OCI-LY7 (cell line): ENCODE data around the gene BOD1L1. TPM values are rescaled to one million over a fixed set of nuclear protein-coding genes. Genes with fewer than 3 reads are reported as not detected.
A peak's percentile ranks its signal among the peaks of the same experiment; 100 is the strongest.

Experiments
- BruUV-seq: library from RNA; stranded (reverse); fragments of 400-500 nt; replicated peaks from 2 replicates; lab custom pipeline; 2021; lab: Mats Ljungman, UMichigan
- CTCF ChIA-PET: fragments of 300-600 bp; sonication (Branson Sonifier 250); formaldehyde crosslinking; loops from one replicate; lab custom pipeline; 2022; ENCODE audit warnings: antibody characterized with exemption; ENCODE audit not compliant: unreplicated experiment; lab: Charles Lee
- POLR2A ChIA-PET: fragments of 300-600 bp; sonication (Branson Sonifier 250); formaldehyde crosslinking; loops from one replicate; lab custom pipeline; 2022; ENCODE audit warnings: antibody characterized with exemption; lab: Charles Lee
- DNase-seq: peaks from one replicate; pipeline ENCODE4 v3.0.0-alpha.2; 2015; ENCODE audit warnings: low spot score
- H2AFZ ChIP-seq: fragments of 200-600 bp; sonication (generic), shearing (Covaris generic); 2 replicates; pipeline ENCODE4 v1.6.1; 2014; ENCODE audit warnings: mild to moderate bottlenecking, antibody characterized with exemption, low read length, moderate library complexity
- H3K27ac ChIP-seq: fragments of 200-600 bp; sonication (generic); 2 replicates; pipeline ENCODE4 v1.5.1; 2014; ENCODE audit warnings: mixed run types, low read depth, mild to moderate bottlenecking, moderate library complexity, low read length, inconsistent platforms; ENCODE audit not compliant: poor library complexity, severe bottlenecking
- H3K36me3 ChIP-seq: fragments of 200-600 bp; sonication (generic); 2 replicates; pipeline ENCODE4 v1.6.1; 2014; ENCODE audit warnings: mild to moderate bottlenecking, antibody characterized with exemption, low read length, moderate library complexity, mixed read lengths; ENCODE audit not compliant: insufficient read depth
- H3K4me1 ChIP-seq: fragments of 200-600 bp; sonication (generic); 2 replicates; pipeline ENCODE4 v1.5.1; 2014; ENCODE audit warnings: mild to moderate bottlenecking, low read length; ENCODE audit not compliant: insufficient read depth, poor library complexity, severe bottlenecking
- H3K4me2 ChIP-seq: fragments of 200-600 bp; sonication (generic); 2 replicates; pipeline ENCODE4 v1.6.1; 2014; ENCODE audit warnings: mild to moderate bottlenecking, low read length
- H3K4me3 ChIP-seq: fragments of 200-600 bp; sonication (generic); 2 replicates; pipeline ENCODE4 v1.5.1; 2014; ENCODE audit warnings: mild to moderate bottlenecking, low read depth, low read length; ENCODE audit not compliant: poor library complexity, severe bottlenecking
- H3K79me2 ChIP-seq: fragments of 200-600 bp; sonication (generic); 2 replicates; pipeline ENCODE4 v1.6.1; 2016; ENCODE audit warnings: low read depth, mild to moderate bottlenecking, low read length, moderate library complexity, mixed read lengths; ENCODE audit not compliant: insufficient read depth
- H3K9me2 ChIP-seq: fragments of 200-600 bp; sonication (generic); 2 replicates; pipeline ENCODE4 v1.6.1; 2016; ENCODE audit warnings: mild to moderate bottlenecking, low read length, mixed read lengths; ENCODE audit not compliant: insufficient read depth
- H3K9me3 ChIP-seq: fragments of 200-600 bp; sonication (generic); 2 replicates; pipeline ENCODE4 v1.6.1; 2014; ENCODE audit warnings: mild to moderate bottlenecking, mixed run types, low read length, mixed read lengths
- H4K20me1 ChIP-seq: fragments of 200-600 bp; sonication (generic); 2 replicates; pipeline ENCODE4 v1.6.1; 2014; ENCODE audit warnings: mild to moderate bottlenecking, antibody characterized with exemption, low read length, moderate library complexity, mixed read lengths; ENCODE audit not compliant: insufficient read depth
- EZH2phosphoT487 ChIP-seq: fragments of 200-600 bp; sonication (generic); IDR thresholded peaks from 2 replicates; pipeline ENCODE4 v1.6.1; 2018; ENCODE audit warnings: low read depth, borderline replicate concordance, mild to moderate bottlenecking, mixed run types, antibody characterized with exemption, low read length, moderate library complexity, mixed read lengths
- intact Hi-C: fragments of 100-400 bp; cut with micrococcal nuclease; formaldehyde crosslinking; loops from one replicate; pipeline ENCODE4 v1.10.0; 2022; ENCODE audit not compliant: unreplicated experiment
- total RNA-seq, 2 experiments: library from RNA; depleted of rRNA in 1 of 2; stranded (reverse); fragments of >200 nt in 1 of 2; shearing (Covaris generic) in 1 of 2; gene quantifications; 2 replicates each; pipeline ENCODE4 v1.2.3, GENCODE V29; 2014 to 2022
- TF ChIP-seq, protein P1 (sequence below): fragments of 200-600 bp; sonication (generic); conservative IDR thresholded peaks from 2 replicates; pipeline ENCODE4 v1.5.1; 2014; ENCODE audit warnings: mild to moderate bottlenecking, antibody characterized with exemption, low read length, moderate library complexity, mixed read lengths

BOD1L1 gene
- total RNA-seq, 2 experiments from 2014 or later = 24.0 to 49.6 TPM

DNA sequence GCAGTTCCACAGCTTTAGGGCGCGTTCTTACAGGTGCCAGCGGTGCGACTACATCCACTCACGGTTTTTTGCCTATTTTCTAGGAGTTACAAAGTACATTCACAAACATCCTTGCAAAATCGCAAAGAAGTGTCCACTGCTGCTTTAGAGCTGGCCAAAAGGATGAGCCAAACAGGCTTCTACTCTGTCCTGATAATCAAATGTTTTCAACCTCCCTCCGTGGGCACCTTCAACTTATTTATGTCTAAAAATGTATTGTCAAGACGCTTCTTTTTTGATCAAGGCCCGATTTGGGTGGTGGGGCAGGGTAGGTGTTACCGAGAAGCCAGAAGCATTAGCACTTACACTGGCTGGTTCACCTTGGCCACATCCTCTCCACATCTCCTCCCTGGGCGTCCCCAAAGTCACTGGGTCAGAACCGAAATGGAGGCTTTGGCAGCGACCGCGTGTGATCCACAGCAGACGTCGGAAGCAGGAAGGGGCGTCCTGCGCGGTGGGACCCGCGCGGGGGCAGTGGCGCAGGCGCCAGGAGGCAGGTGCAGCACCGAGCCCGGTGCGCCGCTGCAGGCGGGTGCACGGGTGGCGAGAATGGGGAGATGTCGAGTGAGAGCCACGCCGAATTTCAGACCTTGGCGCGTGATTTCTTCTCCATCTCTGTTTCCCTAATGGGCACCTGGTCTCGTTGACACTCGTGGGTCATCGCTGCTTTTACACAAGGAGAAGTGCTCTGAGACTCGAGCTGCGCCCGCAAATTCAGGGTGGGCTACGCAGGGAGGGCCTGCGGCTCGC lies 100.1 kb downstream of the BOD1L1 start:
- no peak overlapping the region for H2AFZ ChIP-seq
- no peak overlapping the region for H3K27ac ChIP-seq
- H3K79me2 ChIP-seq = no peaks in the 10 kb centered on the region
- H3K4me1 ChIP-seq = peaks cover 13% of the 10 kb centered on the region
- H3K9me2 ChIP-seq = no peaks in the 10 kb centered on the region
- H3K4me2 ChIP-seq = 0 out of 2 replicates have a peak overlapping the region, but pooled peaks have one; percentile 53
- POLR2A ChIA-PET = interaction anchor here (0.6 to 0.8 kb wide), 2 partner anchors 10 to 188 kb away, joined by 5 to 7 read pairs; no protein-coding TSS in a partner anchor
- H3K36me3 ChIP-seq = no peaks in the 10 kb centered on the region
- no peak for TF ChIP-seq EZH2phosphoT487
- TF ChIP-seq, protein P1, sequence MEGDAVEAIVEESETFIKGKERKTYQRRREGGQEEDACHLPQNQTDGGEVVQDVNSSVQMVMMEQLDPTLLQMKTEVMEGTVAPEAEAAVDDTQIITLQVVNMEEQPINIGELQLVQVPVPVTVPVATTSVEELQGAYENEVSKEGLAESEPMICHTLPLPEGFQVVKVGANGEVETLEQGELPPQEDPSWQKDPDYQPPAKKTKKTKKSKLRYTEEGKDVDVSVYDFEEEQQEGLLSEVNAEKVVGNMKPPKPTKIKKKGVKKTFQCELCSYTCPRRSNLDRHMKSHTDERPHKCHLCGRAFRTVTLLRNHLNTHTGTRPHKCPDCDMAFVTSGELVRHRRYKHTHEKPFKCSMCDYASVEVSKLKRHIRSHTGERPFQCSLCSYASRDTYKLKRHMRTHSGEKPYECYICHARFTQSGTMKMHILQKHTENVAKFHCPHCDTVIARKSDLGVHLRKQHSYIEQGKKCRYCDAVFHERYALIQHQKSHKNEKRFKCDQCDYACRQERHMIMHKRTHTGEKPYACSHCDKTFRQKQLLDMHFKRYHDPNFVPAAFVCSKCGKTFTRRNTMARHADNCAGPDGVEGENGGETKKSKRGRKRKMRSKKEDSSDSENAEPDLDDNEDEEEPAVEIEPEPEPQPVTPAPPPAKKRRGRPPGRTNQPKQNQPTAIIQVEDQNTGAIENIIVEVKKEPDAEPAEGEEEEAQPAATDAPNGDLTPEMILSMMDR = no peak
- H4K20me1 ChIP-seq = no peaks in the 10 kb centered on the region
- BruUV-seq = no TSS peak
- H3K9me3 ChIP-seq = no peaks in the 10 kb centered on the region
- CTCF ChIA-PET = no interaction called here
- intact Hi-C loops = no loop called here
- H3K4me3 ChIP-seq = no peak overlapping the region
- no peak for DNase-seq

GRCh38 chr4:13526658-13527057 lies 100.9 kb downstream of the BOD1L1 start:
- H4K20me1 ChIP-seq = no peaks in the 10 kb centered on the region
- DNase-seq = no peak
- no peaks in the 10 kb centered on the region for H3K9me3 ChIP-seq
- no peak overlapping the region for H3K4me2 ChIP-seq
- no peaks in the 10 kb centered on the region for H3K36me3 ChIP-seq
- ChIA-PET CTCF (no interaction called here), POLR2A (interaction anchor here (2.1 kb wide), 1 partner anchor 15 kb away, joined by 5 read pairs; no protein-coding TSS in a partner anchor)
- BruUV-seq = no TSS peak
- no peak overlapping the region for H3K27ac ChIP-seq
- peaks cover 13% of the 10 kb centered on the region for H3K4me1 ChIP-seq
- H3K9me2 ChIP-seq = no peaks in the 10 kb centered on the region
- no peak overlapping the region for H3K4me3 ChIP-seq
- no peak overlapping the region for H2AFZ ChIP-seq
- no peaks in the 10 kb centered on the region for H3K79me2 ChIP-seq
- intact Hi-C loops = no loop called here
- no peak for TF ChIP-seq EZH2phosphoT487
- TF ChIP-seq, protein P1 = no peak
